ENCODE results near the gene PTPN9.
"Not testable (repeated sequence)": the region's sequence is repeated elsewhere in the genome, so short reads cannot be mapped to it uniquely, and the experiment has no call there.

The PTPN9 gene

GRCh38 chr15:75452364-75452864 lies 126.7 kb downstream of the PTPN9 start:
- DNase-seq, result peak; percentile 83

DNA sequence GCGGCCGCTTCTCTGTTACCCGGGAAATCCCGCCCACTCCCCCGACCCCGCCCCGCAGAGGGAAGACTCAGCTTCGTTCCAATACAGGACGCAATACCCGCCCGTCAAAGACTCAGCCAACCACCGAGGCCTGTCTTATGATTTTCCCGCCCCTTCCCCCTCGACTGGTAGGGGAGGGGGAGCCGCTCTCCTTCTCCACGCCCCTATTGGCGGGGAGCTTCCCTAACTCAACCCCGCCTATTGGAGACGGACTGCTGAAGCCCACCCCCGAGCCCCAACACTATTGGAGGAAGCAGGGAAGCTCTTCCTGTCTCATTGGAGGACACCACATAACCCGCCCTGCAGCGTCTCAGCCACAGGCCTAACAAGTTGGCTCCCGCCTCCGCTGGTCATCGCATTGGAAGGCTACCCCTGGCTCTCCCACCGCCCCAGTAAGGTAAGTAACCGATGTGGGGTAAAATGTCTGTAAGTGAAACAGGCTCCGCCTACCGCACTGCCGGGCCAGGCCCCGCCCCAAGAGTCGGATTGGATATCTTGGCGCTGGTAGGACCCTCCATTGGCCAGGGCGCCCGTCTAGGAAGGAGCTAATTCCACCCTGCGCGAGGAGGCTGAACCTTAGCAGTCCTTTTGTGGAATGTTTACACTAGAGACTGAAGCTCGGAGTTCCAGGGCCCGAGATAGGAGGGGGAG lies 127.3 kb downstream of the PTPN9 start, which contains the start of gene SIN3A:
Gene SIN3A (minus strand): TSS at position 17 of the 690 bp plus-strand sequence. CDS start 21,315 bp downstream, outside the sequence.
- DNase-seq, result peak; percentile 100

DNA sequence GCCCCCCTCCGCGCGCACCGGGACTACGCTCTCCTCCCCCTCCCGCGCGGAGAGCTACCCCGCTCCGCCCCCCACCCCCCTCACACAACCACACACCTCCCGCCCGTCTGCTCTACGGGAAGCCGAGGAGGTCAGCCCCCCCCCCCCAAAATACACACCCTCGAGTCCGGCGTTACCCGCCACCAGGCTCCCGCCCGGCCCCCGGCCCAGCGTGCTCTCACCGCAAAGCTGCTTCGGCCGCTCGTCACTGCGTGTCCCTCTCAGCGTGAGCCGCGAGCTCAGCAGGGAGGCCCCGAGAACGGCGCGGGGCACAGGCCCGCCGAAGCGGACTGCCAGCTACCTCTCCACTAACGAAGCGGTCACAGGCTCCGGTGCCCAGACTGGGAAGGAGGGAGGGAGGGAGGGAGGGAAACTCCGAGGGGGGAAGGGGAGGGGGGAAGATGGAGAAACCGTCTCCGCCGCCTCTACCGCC lies 127.9 kb downstream of the PTPN9 start:
- no peak for DNase-seq

DNA sequence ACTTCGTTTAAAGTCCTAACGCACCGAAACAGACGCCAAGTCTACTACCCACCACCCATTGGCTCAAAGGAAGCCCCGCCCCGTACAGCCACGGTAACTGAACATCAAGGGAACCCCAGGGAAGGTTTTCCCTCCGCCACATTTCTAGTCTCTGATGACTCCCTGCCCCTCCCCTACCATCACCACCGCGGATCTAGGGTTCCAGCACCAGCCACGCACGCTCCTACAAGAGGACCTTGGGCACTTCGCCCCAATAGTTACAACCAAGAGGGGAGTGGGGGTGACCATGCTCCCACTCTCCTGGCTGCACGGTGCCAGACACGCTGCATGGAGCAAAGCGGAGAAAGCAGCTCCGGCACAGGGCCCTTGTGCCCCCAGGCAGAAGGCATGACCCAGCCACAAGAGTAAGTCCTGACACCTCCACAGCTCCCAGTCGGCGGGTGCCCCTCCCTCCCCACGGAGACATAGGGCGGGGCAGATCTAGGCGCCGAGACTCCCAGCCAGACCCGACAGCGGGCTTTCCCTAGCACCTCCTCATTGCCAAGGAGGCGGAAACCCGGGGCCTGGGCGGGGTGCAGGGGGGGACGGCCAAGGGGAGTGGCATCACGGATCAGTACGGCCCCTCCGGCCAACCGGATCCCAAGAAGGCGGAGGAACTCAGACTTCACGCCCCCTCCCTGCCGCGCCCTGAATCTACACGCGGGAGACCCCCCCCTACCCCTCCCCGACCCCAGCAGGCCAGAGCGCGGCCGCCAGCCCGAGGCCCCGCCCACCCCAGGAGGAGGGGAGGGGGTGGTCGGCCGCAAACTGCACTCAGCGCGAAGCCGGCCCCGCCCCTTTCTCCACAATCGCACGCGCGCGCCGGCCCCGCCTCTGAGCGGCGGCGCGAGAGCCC lies 128.6 kb downstream of the PTPN9 start:
- peak; percentile 97 for DNase-seq

DNA sequence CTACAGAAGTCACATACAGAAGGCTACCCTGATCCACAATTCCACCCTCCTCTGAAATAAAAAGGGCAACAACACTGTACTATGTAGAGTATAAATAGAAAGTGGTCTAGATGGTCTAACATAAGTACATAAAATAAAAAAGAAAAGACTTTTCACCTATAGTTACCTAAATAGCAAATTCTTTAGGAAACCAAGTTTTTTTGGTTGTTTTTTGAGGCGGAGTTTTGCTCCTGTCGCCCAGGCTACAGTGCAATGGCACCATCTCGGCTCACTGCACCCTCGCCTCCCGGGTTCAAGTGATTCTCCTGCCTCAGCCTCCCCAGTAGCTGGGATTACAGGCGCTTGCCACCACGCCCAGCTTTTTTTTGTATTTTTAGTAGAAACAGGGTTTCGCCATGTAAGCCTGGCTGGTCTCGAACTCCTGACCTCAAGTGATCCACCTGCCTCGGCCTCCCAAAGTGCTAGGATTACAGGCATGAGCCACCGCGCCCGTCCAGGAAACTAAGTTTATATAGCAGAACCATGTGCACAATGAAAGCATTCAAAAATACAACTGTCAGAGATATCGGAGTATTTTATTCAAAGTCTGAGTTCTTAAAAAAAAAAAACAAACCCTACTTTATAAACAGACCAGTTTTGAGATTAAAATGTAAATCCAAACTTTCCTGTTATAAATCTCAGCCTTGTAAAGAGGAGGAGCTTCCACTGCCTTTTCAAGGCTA lies 129.4 kb downstream of the PTPN9 start:
- DNase-seq, result no peak

GRCh38 chr15:75448171-75448570 lies 130.9 kb downstream of the PTPN9 start:
- not testable (repeated sequence) for DNase-seq

- DNase-seq, result no peak
Measured at GRCh38 chr15:75446151-75446550, 133.0 kb downstream of the PTPN9 start.

- not testable (repeated sequence) for DNase-seq
Measured at GRCh38 chr15:75445324-75445723, 133.8 kb downstream of the PTPN9 start.

- not testable (repeated sequence) for DNase-seq
Measured at GRCh38 chr15:75443972-75444453, 135.1 kb downstream of the PTPN9 start.

DNA sequence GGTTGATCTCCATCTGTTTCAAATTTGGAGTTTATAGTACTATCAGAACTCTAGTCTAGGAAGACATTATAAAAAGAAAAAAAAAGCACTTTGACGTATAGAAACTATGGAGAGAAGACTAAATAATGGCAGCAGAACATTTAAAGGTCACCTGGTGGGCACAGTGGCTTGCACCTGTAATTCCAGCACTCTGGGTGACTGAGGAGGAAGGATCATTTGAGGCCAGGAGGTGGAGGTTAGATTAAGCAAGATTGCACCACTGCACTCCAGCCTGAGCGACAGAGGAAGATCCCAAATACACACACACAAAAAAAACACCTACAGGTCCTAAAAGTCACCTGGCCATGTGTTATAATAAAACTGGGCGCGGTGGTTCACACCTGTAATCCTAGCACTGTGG lies 141.4 kb downstream of the PTPN9 start:
- DNase-seq, result no peak

DNA sequence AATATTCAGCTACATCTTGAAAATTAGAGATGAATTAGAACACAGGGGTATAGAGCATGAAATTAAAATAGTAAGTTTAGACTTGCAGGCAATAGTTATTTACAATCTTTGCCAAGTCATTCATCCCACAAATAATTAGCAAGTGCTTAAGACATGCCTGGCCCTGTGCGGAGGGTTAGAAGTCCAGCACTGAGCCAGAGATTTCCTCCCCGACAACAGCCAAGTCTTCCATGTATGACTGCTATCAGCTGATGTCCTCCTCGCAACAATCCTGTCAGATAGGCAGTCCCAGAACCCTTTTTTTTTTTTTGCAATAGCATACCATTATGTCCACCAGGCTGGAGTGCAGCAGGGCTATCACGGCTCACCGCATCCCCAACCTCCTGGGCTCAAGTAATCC lies 142.2 kb downstream of the PTPN9 start:
- no peak for DNase-seq

GRCh38 chr15:75431682-75432081 lies 147.4 kb downstream of the PTPN9 start:
- no peak for DNase-seq

DNA sequence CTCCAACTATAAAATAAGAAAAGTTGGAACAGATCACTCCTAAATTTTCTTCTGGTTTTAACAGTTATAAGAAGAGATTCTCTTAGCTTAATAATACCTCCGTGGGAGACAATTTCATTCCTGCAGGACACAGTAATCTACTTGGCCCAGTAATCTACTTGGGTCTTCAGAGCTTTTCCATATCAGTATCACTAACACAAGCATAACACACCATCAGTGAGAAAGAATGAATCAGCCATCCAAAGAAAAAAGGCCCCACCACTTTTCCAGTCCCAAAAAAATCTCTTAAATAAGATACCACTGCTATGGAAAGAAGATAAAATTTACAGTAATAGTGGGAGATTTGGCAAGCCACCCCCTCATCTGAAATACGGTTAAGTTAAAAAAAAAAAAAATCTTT lies 147.8 kb downstream of the PTPN9 start:
- no peak for DNase-seq

DNA sequence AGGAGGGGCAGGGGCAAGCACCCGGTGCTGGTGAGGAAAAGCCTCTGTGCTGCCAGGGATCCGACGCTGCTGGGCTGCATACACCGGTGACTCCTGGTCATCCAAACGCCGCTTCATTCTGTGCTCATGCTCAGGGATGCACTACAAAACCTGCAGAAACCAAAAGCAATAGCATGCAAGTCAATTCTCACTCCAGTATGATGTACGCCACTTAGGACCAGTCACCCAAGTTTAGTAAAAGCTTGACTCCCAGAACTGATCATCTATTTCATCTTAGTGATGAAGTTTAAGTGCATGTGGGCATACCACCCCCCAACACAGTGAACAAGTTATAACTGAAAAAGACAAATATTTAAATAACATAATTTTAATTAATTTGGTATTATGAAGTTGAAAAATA lies 148.9 kb downstream of the PTPN9 start:
- DNase-seq, result no peak

GRCh38 chr15:75428152-75428551 lies 151.0 kb downstream of the PTPN9 start:
- DNase-seq, result no peak

DNA sequence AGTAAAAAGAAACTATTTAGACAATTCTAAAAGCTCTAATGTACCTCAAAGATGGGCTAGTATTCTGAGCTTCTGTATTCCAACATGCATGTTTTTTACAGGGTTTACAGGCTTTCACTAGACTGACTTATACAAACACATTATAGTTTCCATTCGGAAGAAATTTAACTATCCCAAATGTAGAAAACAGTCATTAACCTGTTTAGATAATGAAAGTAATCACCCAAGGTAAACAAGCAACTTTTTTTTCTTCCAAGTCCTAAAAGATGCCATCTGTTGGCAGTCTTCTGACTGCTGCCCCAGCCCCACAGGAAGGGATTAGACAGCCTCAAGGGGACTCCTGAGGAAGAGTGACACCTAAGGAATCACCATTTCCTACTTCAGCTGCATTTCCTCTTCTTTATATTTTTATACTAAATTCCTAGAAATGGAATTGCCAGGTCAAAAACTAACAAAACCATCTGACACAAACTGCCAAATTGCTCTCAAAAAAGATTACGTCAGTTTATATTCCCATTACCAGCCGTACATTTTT lies 153.1 kb downstream of the PTPN9 start:
- DNase-seq, result no peak

GRCh38 chr15:75422554-75422953 lies 156.6 kb downstream of the PTPN9 start:
- DNase-seq, result no peak

GRCh38 chr15:75420698-75421097 lies 158.4 kb downstream of the PTPN9 start:
- no peak for DNase-seq

GRCh38 chr15:75416584-75416983 lies 162.5 kb downstream of the PTPN9 start:
- no peak for DNase-seq

All from CD4-positive, alpha-beta T cell treated with Interleukin-17A for 4 hours (primary cell).